IMR-90 (cell line): ENCODE data around the gene LRRC47. TPM values are rescaled to one million over a fixed set of nuclear protein-coding genes. Genes with fewer than 3 reads are reported as not detected.

Experiments used
- ATAC-seq: fragments of 200-7000 bp; cut with Tn5 transposase; 2 replicates; pipeline ENCODE4 v1.9.1; 2020; ENCODE audit warnings: low read depth, mild to moderate bottlenecking, moderate library complexity
- BruUV-seq: library from RNA; stranded (reverse); fragments of 400-500 nt; replicated peaks from 2 replicates; lab custom pipeline; 2021; lab: Mats Ljungman, UMichigan
- CTCF ChIA-PET: fragments of 300-600 bp; formaldehyde crosslinking; extraction: SDS; loops from one replicate; lab custom pipeline; 2021; ENCODE audit warnings: antibody characterized with exemption; lab: Yijun Ruan, JAX
- POLR2A ChIA-PET: fragments of 300-600 bp; sonication (Branson Sonifier 250); formaldehyde crosslinking; loops from one replicate; lab custom pipeline; 2022; ENCODE audit warnings: antibody characterized with exemption; ENCODE audit not compliant: unreplicated experiment; lab: Charles Lee
- DNase-seq: peaks from one replicate; pipeline ENCODE4 v3.0.0; 2013
- H2AFZ ChIP-seq: replicated peaks from 2 replicates; pipeline ENCODE3; 2013; ENCODE audit warnings: low read length, mild to moderate bottlenecking; ENCODE audit not compliant: poor library complexity
- H2AK5ac ChIP-seq: 2 replicates; pipeline ENCODE4 v1.6.1; 2013; ENCODE audit warnings: low read depth, low read length, inconsistent platforms
- H2AK9ac ChIP-seq: replicated peaks from 2 replicates; pipeline ENCODE3; 2013; ENCODE audit warnings: mild to moderate bottlenecking, low read depth, low read length, moderate library complexity; ENCODE audit not compliant: poor library complexity
- H2BK120ac ChIP-seq: 2 replicates; pipeline ENCODE4 v1.6.1; 2013; ENCODE audit warnings: low read depth, low read length, inconsistent platforms
- H2BK15ac ChIP-seq: 3 replicates; pipeline ENCODE4 v1.6.1; 2013; ENCODE audit warnings: low read depth, low read length, inconsistent platforms
- H2BK20ac ChIP-seq: 2 replicates; pipeline ENCODE4 v1.6.1; 2013; ENCODE audit warnings: low read depth, mild to moderate bottlenecking, inconsistent platforms, low read length, moderate library complexity
- H2BK5ac ChIP-seq: 2 replicates; pipeline ENCODE4 v1.6.1; 2013; ENCODE audit warnings: mild to moderate bottlenecking, low read depth, low read length, inconsistent platforms; ENCODE audit not compliant: poor library complexity, severe bottlenecking
- H3K14ac ChIP-seq: replicated peaks from 2 replicates; pipeline ENCODE4 v1.6.1; 2013; ENCODE audit warnings: low read depth, low read length, inconsistent platforms
- H3K18ac ChIP-seq: 2 replicates; pipeline ENCODE4 v1.6.1; 2013; ENCODE audit warnings: low read depth, low read length, control low read depth
- H3K23ac ChIP-seq: 2 replicates; pipeline ENCODE4 v1.6.1; 2013; ENCODE audit warnings: low read depth, low read length, inconsistent platforms
- H3K27ac ChIP-seq: 2 replicates; pipeline ENCODE4 v1.5.1; 2013; ENCODE audit warnings: mild to moderate bottlenecking, control low read depth, low read length; ENCODE audit not compliant: insufficient read depth
- H3K27me3 ChIP-seq: 2 replicates; pipeline ENCODE4 v1.6.1; 2013; ENCODE audit warnings: low read length; ENCODE audit not compliant: control insufficient read depth, insufficient read depth
- H3K36me3 ChIP-seq: 2 replicates; pipeline ENCODE4 v1.6.1; 2013; ENCODE audit warnings: low read length, mixed read lengths; ENCODE audit not compliant: control insufficient read depth, insufficient read depth
- H3K4ac ChIP-seq: 2 replicates; pipeline ENCODE4 v1.6.1; 2013; ENCODE audit warnings: low read depth, low read length, inconsistent platforms
- H3K4me1 ChIP-seq: 2 replicates; pipeline ENCODE4 v1.6.1; 2013; ENCODE audit warnings: low read length, mixed read lengths; ENCODE audit not compliant: control insufficient read depth, insufficient read depth
- H3K4me2 ChIP-seq: 2 replicates; pipeline ENCODE4 v1.6.1; 2013; ENCODE audit warnings: low read depth, mild to moderate bottlenecking, control low read depth, low read length, moderate library complexity
- H3K4me3 ChIP-seq: 2 replicates; pipeline ENCODE4 v1.5.1; 2013; ENCODE audit warnings: low read depth, mild to moderate bottlenecking, control low read depth, low read length, moderate library complexity; ENCODE audit not compliant: insufficient read depth
- H3K56ac ChIP-seq: 2 replicates; pipeline ENCODE4 v1.6.1; 2013; ENCODE audit warnings: low read length, inconsistent platforms; ENCODE audit not compliant: insufficient read depth; ENCODE audit errors: extremely low read depth
- H3K79me1 ChIP-seq, 2 experiments: 2 replicates each; pipeline ENCODE4 v1.6.1; 2013; ENCODE audit warnings: low read length in 2 of 2, inconsistent platforms in 1 of 2, low read depth in 1 of 2
- H3K9ac ChIP-seq: 2 replicates; pipeline ENCODE4 v1.6.1; 2013; ENCODE audit warnings: low read depth, low read length, control low read depth
- H3K9me1 ChIP-seq: 2 replicates; pipeline ENCODE4 v1.6.1; 2013; ENCODE audit warnings: low read length, inconsistent platforms; ENCODE audit not compliant: insufficient read depth
- H3K9me3 ChIP-seq: 2 replicates; pipeline ENCODE4 v1.6.1; 2013; ENCODE audit warnings: low read length; ENCODE audit not compliant: control insufficient read depth, insufficient read depth
- H4K20me1 ChIP-seq: 2 replicates; pipeline ENCODE4 v1.6.1; 2013; ENCODE audit warnings: low read length, inconsistent platforms; ENCODE audit not compliant: insufficient read depth
- H4K5ac ChIP-seq: 2 replicates; pipeline ENCODE4 v1.6.1; 2013; ENCODE audit warnings: mild to moderate bottlenecking, low read depth, low read length, control low read depth
- H4K8ac ChIP-seq, 2 experiments: 2 replicates each; pipeline ENCODE4 v1.6.1; 2013; ENCODE audit warnings: low read depth in 2 of 2, low read length in 2 of 2, control low read depth in 1 of 2, inconsistent platforms in 1 of 2
- H4K91ac ChIP-seq: 2 replicates; pipeline ENCODE4 v1.6.1; 2013; ENCODE audit warnings: low read depth, low read length, inconsistent platforms; ENCODE audit not compliant: insufficient read depth
- BHLHE40 ChIP-seq: fragments of 150-350 bp; IDR thresholded peaks from 2 replicates; pipeline ENCODE4 v1.6.1; 2016; ENCODE audit warnings: mild to moderate bottlenecking, low read depth, low read length
- CHD1 ChIP-seq: IDR thresholded peaks from 2 replicates; pipeline ENCODE4 v1.6.1; 2012; ENCODE audit warnings: low read depth, low read length, improper control_type of control experiment
- CTCF ChIP-seq: conservative IDR thresholded peaks from 2 replicates; pipeline ENCODE4 v1.5.1; 2012; ENCODE audit warnings: mild to moderate bottlenecking, low read depth, low read length, improper control_type of control experiment
- ELK1 ChIP-seq: fragments of 150-350 bp; IDR thresholded peaks from 2 replicates; pipeline ENCODE4 v1.6.1; 2016; ENCODE audit warnings: low read depth, mild to moderate bottlenecking, low read length, moderate library complexity, borderline replicate concordance
- FOS ChIP-seq: fragments of 150-350 bp; IDR thresholded peaks from 2 replicates; pipeline ENCODE4 v1.6.1; 2016; ENCODE audit warnings: low read depth, low read length
- MAFK ChIP-seq: IDR thresholded peaks from 2 replicates; pipeline ENCODE4 v1.6.1; 2012; ENCODE audit warnings: low read depth, low read length, improper control_type of control experiment
- MAZ ChIP-seq: IDR thresholded peaks from 2 replicates; pipeline ENCODE4 v1.6.1; 2012; ENCODE audit warnings: low read depth, mild to moderate bottlenecking, low read length, improper control_type of control experiment, moderate library complexity, borderline replicate concordance
- MXI1 ChIP-seq: IDR thresholded peaks from 2 replicates; pipeline ENCODE4 v1.6.1; 2012; ENCODE audit warnings: low read depth, mild to moderate bottlenecking, low read length, moderate library complexity, borderline replicate concordance
- NFE2L2 ChIP-seq: fragments of 150-350 bp; IDR thresholded peaks from 2 replicates; pipeline ENCODE4 v1.6.1; 2016; ENCODE audit warnings: low read depth, mild to moderate bottlenecking, low read length
- POLR2A ChIP-seq: IDR thresholded peaks from 2 replicates; pipeline ENCODE4 v1.6.1; 2012; ENCODE audit warnings: mild to moderate bottlenecking, low read depth, low read length
- RAD21 ChIP-seq: IDR thresholded peaks from 2 replicates; pipeline ENCODE4 v1.6.1; 2012; ENCODE audit warnings: low read length, improper control_type of control experiment
- RCOR1 ChIP-seq: IDR thresholded peaks from 2 replicates; pipeline ENCODE4 v1.6.1; 2012; ENCODE audit warnings: mild to moderate bottlenecking, low read length, improper control_type of control experiment; ENCODE audit not compliant: insufficient replicate concordance
- RFX5 ChIP-seq: IDR thresholded peaks from 2 replicates; pipeline ENCODE4 v1.8.0; 2012; ENCODE audit warnings: low read depth, mild to moderate bottlenecking, low read length, moderate library complexity
- SMC3 ChIP-seq: fragments of 150-350 bp; IDR thresholded peaks from 2 replicates; pipeline ENCODE4 v1.6.1; 2016; ENCODE audit warnings: low read depth, mild to moderate bottlenecking, antibody characterized with exemption, low read length, moderate library complexity
- WGBS, 2 experiments: methylation state at CpG; one replicate each; pipeline versions ENCODE4 v1.1.5 to v1.1.7; 2013; ENCODE audit warnings: missing lambda C conversion rate in 2 of 2; ENCODE audit not compliant: insufficient read length in 1 of 2; ENCODE audit errors: extremely low coverage in 2 of 2; 5-methylcytosine and 5-hydroxymethylcytosine counted together
- dilution Hi-C: fragments of 300-500 bp; cut with HindIII; formaldehyde crosslinking; loops from one replicate; pipeline ENCODE4 v1.14.3; 2018; ENCODE audit warnings: low sequenced_read_pairs; ENCODE audit not compliant: unreplicated experiment
- in situ Hi-C: fragments of 300-500 bp; cut with MboI; formaldehyde crosslinking; loops from 3 replicates; pipeline ENCODE4 v1.14.3; 2019; ENCODE audit warnings: low sequenced_read_pairs, inconsistent platforms, mixed read lengths
- intact Hi-C: fragments of 100-400 bp; cut with micrococcal nuclease; formaldehyde crosslinking; loops from 2 replicates; pipeline ENCODE4 v1.10.0; 2022
- polyA plus RNA-seq, 3 experiments: library from polyadenylated mRNA; depleted of rRNA; stranded (reverse); fragments of >200 nt; gene quantifications; 2 replicates each; pipeline ENCODE4 v1.2.3, GENCODE V29; 2012; ENCODE audit warnings: low replicate concordance in 1 of 3
- total RNA-seq: library from RNA; depleted of rRNA; stranded (reverse); fragments of >200 nt; gene quantifications from 2 replicates; pipeline ENCODE4 v1.2.3, GENCODE V29; 2012
- TF ChIP-seq, protein P1 (sequence below): fragments of 150-350 bp; IDR thresholded peaks from 2 replicates; pipeline ENCODE4 v1.6.1; 2017; ENCODE audit warnings: mild to moderate bottlenecking, antibody characterized with exemption, low read length, low read depth

LRRC47 gene
- total and polyA plus RNA-seq, 2 of the 4 experiments (the other 2 are of a cell fraction): 15.2 to 19.7 TPM

- Histone ChIP-seq H3K4me3 (no peak overlapping the region), H2AK5ac (no peak overlapping the region), H2BK20ac (no peak overlapping the region), H3K9me3 (no peaks in the 10 kb centered on the region), H3K14ac (no peak overlapping the region), H3K27ac (no peak overlapping the region), H2BK5ac (no peak overlapping the region), H4K5ac (no peak overlapping the region), H3K4ac (no peak overlapping the region), H3K56ac (no peak overlapping the region), H4K8ac (no peak overlapping the region), H4K91ac (no peak overlapping the region), H3K36me3 (peaks cover 25% of the 10 kb centered on the region), H3K9me1 (no peaks in the 10 kb centered on the region), H2BK120ac (no peak overlapping the region), H2AFZ (no peak overlapping the region), H3K27me3 (no peaks in the 10 kb centered on the region), H2AK9ac (peak overlapping the region; percentile 78), H3K18ac (no peak overlapping the region), H3K9ac (no peak overlapping the region), H2BK15ac (no peak overlapping the region), H3K23ac (no peak overlapping the region), H3K79me1 (no peaks in the 10 kb centered on the region), H4K20me1 (no peaks in the 10 kb centered on the region), H3K4me1 (no peaks in the 10 kb centered on the region), H3K4me2 (no peak overlapping the region)
- dilution Hi-C loops (no loop called here), in situ Hi-C loops (no loop called here), intact Hi-C loops (no loop called here)
- POLR2A ChIA-PET: interaction anchor here (0.7 kb wide), 1 partner anchor 1231 kb away, joined by 3 read pairs; no protein-coding TSS in a partner anchor
- no peak for DNase-seq
- ATAC-seq: no peak
- 89% methylated on average over 22 of the region's 38 CpGs; no CpG with 5 or more reads in 1 of the 2 experiments for WGBS, 2 experiments
- no TSS peak for BruUV-seq
- CTCF ChIA-PET: no interaction called here
- TF ChIP-seq FOS (no peak), MAZ (no peak), MXI1 (no peak), MAFK (no peak), BHLHE40 (no peak), RFX5 (no peak), CTCF (no peak), NFE2L2 (no peak), POLR2A (no peak), RAD21 (no peak), ELK1 (no peak), RCOR1 (no peak), SMC3 (no peak), CHD1 (no peak)
- TF ChIP-seq, protein P1, sequence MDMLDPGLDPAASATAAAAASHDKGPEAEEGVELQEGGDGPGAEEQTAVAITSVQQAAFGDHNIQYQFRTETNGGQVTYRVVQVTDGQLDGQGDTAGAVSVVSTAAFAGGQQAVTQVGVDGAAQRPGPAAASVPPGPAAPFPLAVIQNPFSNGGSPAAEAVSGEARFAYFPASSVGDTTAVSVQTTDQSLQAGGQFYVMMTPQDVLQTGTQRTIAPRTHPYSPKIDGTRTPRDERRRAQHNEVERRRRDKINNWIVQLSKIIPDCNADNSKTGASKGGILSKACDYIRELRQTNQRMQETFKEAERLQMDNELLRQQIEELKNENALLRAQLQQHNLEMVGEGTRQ: no peak
These were observed 20.2 kb upstream of the LRRC47 start for GRCh38 chr1:3816331-3817137.
